HG02884 (cell line): ENCODE data around the gene MED15.
"Not testable (repeated sequence)": the region's sequence is repeated elsewhere in the genome, so short reads cannot be mapped to it uniquely, and the experiment has no call there.

Experiments used
- ATAC-seq: cut with Tn5 transposase; IDR thresholded peaks from one replicate; pipeline ENCODE4 v1.9.1; 2021; ENCODE audit warnings: mild to moderate bottlenecking, moderate library complexity; ENCODE audit not compliant: unreplicated experiment

The MED15 gene

DNA sequence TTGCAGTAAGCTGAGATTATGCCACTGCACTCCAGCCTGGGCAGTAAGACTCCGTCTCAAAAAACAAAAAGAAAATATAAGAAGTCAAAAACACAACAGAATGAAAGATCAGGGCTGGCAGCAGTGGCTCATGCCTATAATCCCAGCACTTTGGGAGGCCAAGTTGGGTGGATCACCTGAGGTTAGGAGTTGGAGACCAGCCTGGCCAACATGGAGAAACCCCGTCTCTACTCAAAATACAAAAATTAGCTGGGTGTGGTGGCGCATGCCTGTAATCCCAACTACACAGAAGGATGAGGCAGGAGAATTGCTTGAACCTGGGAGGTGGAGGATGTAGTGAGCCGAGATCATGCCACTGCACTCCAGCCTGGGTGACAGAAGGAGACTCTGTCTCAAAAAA is 87.1 kb downstream of the MED15 start:
- ATAC-seq = not testable (repeated sequence)

DNA sequence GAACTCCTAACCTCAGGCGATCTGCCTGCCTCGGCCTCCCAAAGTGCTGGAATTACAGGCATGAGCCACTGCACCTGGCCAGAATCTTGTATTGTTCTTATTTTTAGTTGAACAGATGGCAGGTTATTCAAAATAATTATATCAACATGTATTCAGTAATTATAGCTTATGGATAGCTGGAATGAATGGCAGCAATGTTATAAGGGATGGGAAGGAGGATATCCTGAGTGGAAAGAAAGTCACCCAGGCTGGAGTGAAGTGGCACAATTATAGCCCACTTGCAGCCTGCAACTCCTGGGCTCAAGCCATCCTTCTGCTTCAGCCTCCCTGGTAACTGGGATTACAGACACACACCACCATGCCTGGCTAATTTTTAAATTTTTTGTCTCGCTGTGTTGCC is 88.1 kb downstream of the MED15 start:
- no peak for ATAC-seq

DNA sequence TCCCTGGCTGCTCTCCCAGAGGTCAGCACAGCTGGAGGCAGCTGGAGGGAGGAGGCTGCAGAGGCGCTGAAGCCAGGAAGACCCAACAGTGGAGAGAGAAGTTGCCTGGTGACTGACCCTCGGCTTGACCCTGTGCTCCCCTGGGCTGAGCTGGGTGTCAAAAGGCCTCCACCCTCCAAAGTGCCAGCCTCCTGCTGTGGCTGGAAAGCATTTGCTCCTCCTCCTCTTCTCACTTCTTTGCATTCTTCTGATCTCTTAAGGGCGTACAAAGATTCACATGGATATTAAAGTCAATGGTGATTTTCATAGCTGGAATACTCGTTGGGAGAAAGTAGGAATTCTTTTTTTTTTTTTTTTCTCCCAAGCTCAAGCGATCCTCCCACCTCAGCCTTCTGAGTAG is 91.7 kb downstream of the MED15 start:
- ATAC-seq = no peak

DNA sequence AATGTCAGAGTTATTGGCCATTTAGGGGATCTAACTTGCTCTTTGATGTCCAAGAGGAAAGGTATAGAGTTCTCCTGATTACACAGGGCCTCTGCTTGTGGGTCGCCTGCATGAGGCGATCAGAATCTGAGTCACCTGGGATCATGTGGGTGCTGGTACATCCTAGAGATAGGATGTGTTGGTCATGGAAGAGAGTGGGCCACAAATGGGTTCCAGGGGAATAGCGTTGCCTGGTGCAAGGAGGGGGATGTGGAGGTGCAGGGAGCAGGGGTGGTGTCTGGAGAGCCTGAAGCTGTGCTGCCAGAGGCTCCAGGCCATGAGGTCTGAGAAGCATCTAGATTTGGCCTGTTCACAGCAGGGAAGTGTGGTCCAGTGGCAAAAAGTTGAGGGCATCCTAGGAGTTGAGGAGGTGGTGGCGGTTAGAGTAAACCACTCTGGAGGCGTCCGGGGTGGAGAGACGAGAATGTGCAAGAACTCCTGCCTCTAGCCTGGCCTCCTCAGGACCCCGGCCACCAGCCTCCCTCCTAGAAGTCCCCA is 92.8 kb downstream of the MED15 start:
- no peak for ATAC-seq

DNA sequence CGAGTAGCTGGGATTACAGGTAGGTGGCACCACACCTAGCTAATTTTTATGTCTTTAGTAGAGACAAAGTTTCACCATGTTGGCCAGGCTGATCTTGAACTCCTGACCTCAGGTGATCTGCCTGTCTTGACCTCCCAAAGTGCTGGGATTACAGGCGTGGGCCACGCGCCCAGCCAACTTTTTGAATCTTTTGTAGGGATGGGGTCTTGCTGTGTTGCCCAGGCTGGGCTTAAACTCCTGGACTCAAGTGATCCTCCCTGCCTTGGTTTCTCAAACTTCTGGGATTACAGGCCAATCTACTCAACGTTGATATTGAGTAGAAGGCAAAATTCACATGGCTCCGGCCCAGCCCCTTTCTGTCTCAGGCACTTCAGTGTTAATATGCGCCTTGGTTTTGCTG is 93.9 kb downstream of the MED15 start:
- no peak for ATAC-seq

DNA sequence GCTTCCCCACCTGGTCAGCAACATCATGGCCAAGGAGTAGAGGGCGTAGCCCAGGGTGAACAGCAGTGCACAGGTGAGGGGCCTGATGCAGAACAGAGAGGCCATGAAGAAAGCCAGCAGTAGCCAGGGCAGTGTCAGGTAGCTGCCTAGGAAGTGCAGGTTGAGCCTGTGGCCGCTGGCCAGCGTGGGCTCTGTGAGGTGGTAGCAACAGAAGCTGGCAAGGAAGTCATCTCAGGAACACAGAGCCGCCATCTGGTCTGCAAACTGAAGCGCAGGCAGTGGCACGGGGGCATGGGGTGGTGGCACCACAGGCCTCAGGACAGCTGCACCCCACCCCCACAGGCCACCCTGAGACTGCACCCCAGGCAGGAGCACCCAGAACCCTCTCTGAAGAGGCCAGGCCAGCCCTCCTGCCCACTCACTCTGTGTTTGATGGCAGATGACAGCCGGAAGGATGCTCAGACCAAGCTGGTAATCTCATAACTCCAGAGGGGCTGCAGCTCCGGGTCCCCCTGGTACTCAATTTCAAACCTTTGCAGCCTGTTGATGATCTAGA is 95.3 kb downstream of the MED15 start:
- no peak for ATAC-seq

DNA sequence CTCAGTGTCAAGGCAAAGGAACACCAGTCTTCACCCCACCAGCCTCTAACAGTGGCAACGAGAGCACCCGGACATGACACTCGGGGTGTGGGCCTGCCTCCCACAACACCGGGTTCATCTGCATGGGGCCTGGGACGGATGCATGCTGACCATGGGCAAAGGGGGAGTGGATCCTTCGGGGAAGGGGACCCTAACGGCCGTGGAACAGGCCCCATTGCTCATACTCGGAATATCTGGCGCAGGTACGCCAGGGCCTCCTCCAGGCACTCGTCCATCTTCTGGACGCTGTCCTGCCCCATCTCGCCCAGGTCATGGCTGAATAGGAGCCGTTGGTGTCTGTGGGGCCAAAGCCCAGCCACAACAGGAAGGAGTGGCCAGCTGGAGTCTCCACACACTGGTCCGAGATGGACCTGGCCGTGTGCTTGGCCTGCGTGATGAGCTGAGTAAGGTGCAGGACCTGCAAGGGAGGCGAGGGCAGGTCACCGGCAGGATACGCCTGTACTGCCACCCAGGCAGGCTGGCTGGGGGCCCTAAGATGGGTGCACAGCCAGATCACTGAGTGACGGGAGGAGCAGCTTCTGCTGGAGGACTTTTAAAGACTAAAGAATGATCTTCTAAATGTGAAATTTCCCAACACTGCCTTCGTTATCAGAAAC is 96.8 kb downstream of the MED15 start:
- no peak for ATAC-seq

DNA sequence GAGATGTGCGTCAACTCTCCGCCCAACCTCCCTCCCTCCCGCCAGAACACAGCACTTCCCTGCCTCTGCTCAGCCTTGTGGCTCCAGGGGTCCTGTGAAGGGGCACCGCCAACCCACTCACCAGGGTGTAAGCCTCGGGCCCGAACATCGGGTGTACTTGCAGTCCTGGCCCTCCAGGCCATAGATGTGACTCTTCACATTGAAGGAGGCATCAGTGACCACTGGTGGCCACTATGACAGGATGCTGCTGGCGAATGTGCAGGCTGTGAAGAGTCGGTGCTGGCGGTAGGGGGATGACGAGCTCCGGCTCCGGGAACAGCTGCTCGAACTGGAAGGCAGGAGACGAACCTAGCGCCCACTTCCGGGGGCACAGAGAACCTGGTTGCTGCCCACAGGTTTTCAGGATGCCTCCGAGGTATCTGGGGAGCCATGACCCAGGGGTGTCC is 97.4 kb downstream of the MED15 start:
- ATAC-seq = no peak

DNA sequence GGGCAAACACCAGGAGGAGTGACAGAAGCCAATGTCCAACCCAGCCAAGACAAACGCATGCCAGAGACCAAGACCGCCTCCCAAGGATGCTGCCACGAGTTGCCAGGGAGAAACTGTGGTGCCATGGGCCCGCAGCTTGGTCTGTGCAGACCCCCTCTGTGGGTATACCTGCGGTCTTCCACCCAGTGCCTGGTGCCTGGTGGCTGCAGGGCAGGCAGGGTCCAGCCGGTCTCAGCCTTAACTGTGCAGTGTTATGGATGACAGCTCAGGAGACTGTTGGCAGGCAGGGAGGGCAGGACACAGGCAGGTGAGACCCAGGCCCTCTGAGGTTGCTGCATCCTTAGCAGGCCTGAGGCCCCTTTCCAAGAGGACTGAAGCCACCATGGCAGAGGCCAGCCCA is 97.9 kb downstream of the MED15 start:
- ATAC-seq = no peak

DNA sequence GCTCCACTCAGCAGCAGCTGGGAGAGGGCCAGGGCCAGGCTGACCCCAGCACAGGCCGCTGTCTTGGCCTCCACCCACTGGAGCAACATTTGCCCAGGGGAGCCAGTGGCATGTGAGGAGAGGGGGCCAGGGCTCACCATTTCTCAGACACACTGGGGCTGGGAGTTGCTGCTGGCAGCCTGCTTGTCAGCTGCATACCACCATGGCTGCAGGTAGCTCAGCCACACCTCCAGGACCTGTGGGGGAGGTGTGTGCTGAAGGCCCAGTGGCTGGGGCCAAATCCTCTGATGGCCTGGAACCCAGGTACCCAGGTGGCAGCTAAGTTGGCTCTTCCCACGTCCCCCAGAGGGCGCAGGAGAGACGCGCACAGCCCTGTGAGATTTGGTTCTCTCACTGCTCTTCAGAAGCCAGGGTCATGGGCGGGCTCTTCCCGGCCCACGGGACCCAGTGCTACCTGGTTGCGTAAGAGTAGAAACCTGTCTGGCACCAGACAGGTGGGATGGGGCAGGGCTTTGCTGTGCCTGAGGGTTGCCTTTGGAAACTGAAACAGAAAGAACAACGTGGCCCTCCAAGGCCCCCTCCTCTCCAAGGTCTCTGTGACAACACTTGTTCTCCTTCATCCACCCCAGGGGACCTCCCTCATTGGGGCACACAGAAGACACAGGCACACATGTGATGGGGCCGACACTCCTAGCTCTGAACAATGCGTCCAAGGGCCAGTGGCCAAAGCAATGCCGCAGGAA is 98.8 kb downstream of the MED15 start:
- ATAC-seq = no peak

DNA sequence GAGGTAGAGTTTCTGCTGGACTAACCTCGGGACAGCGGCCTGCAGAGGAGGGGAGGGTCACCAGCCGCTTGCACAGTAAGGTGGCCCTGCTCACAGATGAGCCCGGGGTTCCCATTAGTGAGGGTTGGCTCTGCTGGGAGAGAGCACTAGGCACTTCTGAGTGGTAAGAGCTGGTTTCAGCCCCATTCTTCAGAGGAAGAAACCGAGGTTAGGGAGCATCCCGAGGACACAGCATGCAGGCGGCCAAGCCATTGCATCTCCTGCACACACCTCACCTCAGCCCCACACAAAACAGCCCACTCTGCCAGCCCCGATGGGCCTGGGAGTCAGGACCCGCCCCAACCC is 99.3 kb downstream of the MED15 start:
- ATAC-seq = no peak

DNA sequence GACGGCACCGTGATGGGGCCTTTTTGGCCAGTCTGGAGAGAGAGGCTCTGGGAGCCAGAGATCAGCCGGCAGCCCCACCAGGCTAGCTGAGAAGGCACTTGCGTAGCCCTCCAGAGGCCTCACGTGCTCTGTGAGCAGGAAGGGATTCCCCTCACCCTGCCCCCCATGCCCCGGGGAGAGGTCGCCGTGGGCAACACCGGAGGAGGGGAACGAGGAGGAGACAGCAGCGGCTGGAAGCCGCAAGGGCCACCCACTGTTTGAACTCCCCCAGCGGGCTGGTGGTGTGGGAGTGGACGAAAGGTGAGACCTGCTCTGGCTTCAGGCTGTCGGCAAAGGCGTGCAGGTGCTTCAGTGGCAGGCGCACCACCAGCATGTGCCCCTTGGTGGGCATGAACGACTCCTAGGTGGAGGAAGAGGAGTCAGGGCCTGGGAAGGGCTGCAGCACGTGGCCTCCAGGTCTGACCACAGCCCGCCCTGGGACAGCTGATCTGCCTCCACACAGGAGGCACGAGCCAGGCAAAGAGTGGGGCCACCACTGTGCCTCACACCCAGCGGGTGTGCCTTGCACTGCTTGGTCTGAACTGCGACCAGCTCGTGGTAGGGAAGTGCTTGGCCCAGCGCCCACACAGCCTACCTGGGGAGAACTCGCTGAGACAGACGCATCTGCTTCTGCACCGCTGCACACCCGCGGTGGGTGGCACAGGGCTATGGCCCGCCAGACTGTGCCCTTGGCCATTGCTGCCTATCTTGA is 99.9 kb downstream of the MED15 start:
- no peak for ATAC-seq

DNA sequence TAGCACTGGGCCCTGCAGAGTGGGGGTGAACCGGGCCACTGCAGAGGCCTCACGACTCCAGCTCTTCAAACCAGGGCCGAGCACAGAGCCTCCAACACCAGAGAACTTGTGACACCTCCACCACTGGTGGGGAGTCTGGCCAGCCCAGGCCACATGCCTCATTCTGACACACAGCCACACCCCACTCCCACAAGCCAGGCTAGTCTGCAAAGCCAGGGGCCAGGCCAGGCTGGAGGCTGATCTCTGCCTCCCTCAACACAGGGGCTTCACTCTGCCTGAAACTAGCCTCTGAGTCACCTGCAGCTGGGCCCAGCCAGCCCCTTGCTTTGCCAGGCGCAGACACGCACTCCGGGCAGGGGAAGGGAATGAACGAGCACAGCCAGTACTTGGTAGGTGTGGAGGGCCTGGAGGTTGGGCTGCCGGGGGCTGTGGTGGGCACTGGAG is 102.9 kb downstream of the MED15 start:
- ATAC-seq = no peak

DNA sequence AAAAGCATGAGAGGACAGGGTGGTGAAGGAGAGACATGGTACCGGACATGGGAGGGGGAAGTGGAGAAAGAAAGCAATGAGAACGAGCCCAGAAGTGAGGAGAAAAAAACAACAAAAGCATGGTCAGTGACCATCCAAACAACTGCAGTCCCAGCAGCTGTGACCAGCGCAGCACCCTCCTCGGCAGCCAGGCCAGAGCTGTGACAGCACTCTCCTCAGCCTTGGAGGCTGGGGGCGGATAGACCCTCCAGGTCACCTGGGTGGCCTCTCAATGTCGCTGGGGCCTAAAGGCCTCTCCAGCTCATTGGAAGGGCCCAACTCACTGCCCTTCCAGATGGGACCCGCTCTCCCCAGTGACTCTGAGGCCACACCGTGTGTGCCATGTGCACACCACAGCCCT is 103.3 kb downstream of the MED15 start:
- ATAC-seq = no peak

DNA sequence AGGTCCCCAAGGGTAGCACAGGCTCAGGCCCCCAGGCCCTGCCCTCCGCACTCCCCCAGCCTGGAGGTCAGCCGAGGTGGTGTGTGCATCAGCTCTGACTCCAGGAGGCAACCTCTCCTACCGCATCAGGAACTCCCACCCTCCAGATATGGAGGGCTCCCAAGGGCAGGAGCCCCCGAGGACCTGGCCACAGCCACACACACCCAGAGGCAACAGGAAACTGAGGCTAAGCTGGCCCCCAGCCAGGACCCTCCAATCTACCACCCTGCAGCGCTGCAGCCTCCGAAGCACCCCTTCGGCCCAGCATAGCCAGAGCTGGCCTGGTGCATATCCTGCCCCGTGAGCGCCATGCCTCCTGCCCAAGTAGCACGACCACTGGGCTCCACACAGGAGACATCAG is 104.0 kb downstream of the MED15 start:
- ATAC-seq = no peak

DNA sequence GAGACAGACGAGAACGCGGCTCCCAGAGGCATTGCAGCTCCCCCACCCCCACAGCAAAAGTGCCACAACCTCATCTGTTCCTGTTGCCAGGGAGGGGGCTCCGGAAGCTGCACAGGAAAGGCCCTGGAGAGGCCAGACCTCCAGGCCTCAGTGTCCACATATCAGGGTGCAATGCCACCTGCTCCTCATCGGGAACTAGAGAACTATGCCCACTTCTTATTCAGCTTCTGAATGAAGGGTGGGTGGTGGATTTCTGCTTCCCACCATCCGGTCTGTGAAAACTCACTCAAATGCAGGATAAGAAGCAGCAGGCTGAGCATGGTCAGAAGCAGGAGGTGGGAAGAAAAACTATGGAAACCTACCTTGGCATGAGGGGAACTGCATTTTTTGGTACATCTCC is 105.9 kb downstream of the MED15 start:
- ATAC-seq = no peak

DNA sequence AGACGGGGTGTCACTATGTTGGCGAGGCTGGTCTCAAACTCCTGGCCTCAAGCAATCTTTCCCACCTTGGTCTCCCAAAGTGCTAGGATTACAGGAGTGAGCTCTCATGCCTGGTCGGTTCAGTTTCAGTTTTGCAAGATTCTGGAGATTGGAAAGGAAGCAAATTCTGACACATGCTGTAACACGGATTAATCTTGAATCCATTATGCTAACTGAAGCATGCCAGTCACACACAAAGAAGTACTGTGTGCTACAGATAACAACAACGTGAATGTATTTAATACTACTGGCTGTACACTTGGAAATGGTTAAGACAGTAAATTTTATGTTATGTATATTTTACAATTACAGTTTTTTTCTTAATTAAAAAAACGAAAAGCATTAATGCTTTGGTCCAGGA is 107.6 kb downstream of the MED15 start:
- no peak for ATAC-seq

DNA sequence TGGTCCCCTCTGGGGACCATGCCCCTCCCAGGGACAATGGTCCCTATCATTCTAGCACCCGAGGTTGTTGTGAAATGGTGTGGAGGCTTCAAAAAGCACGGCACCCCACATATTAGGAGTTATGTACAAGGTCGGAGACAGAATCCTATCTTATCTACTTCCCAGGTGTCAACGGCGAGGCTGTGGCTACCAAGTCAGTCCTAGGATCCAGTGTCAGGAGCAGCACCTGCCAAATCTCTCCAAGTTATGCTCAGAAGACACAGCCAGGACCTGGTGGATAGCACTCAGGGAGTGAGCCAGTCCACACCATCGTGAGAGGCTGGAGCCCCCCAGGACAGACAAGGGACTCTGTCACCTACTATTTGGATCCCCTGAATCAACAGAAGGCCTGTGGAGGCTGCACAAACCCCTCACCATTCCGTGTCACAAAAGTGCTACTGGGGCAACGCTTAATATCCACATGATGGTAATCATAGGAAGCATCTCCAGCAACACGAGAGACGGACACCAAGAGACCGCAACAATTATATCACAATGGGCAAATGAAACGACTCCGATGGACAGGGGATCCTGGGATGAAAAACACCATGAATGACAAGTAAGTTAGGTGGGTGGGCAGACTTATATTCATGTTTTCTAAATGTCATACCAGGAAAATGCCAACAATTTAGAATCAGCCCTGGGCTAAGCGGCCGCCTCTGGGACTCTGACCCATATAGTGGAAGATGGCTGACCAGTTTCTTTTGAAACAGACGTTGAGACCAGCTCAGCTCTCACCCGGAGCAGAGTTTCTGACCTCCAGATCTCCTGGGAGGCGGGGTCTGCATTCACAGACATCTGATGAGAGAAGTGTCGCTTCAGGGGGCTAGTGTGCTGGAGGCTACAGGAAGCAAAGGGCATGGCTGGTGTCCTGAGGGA is 108.4 kb downstream of the MED15 start:
- no peak for ATAC-seq

DNA sequence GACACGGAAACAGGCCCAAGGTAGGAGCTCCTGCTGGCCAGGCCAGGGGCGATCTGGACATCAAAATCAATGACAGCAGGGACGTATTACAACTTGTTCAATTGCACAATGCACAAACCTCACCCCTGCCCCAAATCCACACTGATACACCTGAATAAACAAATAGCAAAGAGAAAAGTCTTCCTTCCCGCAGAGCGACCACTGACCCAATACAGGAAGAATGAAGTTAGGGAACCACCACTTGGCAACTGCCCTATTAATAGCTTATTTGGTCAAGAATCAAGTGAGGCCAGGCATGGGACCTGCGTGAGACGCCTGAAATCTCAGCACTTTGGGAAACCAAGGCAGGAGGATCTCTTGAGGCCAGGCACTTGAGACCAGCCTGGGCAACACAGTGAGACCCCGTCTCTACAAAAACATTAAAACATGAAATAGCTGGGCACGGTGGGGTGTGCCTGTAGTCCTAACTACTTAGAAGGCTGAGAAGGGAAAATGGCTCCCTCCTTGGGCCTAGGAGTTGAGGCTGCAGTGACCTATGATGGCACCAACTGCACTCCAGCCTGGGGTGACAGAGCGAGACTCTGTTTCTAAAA is 109.1 kb downstream of the MED15 start:
- no peak for ATAC-seq

DNA sequence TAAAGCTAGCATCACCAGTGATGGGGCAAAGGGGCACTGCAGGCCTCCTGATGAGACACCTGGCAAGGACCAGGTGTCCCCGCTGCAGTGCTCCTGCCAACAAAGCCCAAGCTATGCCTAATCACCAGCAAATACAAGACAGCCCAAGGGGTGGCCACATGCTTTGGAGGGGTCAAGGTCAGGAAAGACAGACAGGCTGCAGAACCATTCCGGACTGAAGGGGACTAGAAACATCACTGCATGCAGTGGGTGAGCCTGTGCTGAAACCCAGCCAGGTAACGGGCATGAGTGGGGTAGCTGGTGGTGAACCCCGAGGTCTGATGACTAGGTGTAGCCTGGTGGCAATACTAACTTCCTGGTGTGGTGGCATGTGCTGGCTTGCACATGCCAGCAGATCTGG is 111.1 kb downstream of the MED15 start:
- no peak for ATAC-seq
